ENCODE data around the gene PAFAH2. TPM values are rescaled to one million over a fixed set of nuclear protein-coding genes. Genes with fewer than 3 reads are reported as not detected.

PAFAH2 gene
- total and polyA plus RNA-seq, 12 donors, result 6.6 to 32.8 (median 13.6) TPM

DNA sequence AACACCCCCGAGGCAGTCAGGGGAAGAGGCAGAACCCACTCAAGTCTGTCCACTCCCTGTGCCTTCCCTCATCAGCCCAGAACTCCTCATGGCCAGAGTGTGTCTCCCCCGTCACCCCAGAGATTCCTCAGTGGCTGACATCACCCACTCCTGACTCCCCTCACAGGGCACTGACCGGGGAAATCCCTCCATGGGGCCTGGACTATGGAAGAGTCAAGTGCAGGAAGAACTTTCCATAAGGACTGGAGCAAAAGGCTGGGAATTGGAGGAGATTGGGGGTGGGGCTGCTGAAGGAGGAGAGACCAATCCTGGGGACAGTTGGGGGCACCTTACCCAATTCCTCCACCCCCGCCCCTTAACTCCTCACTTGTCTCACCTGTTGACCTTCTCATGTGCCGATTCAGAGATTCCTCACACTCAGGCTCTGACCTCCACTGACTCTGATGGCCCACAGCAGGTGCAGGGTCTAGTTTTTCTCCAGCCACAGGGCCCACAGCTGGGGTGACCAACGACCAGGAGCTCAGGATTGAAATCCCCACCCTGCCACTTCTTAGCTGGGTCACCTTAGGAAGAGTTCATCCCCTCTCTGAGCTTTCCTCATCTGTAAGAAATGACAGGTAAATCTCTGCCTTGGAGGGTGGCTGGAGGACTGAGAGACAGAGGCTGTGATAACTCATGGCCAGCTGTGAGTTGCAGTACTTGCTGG, 23.2 kb upstream of the PAFAH2 start:
- no peak for TF ChIP-seq POLR2A (IDR thresholded peaks at IDR 0.05)
- TF ChIP-seq CTCF (IDR thresholded peaks at IDR 0.05), result no peak
- peak overlapping the region in 2 of 5 donors; percentile 26 to 65 for H3K27ac ChIP-seq
- peak overlapping the region in 1 of 4 donors; percentile 32 for H3K4me3 ChIP-seq
- WGBS, 4 donors, result 66 to 75% (median 71%) methylated on average over 5 to 6 of the region's 6 CpGs
- DNase-seq, result no peak
- H3K4me1 ChIP-seq (replicated peaks in 1 of 2), result peaks cover 0 to 42% of the 10 kb centered on the region in 2 donors
- no peaks in the 10 kb centered on the region for H3K9me3 ChIP-seq (replicated peaks in 1 of 3)
- H3K36me3 ChIP-seq (replicated peaks in 1 of 2), result no peaks in the 10 kb centered on the region
- no peaks in the 10 kb centered on the region for H3K27me3 ChIP-seq
- intact Hi-C loops (cut with DNase I), result no loop called here

DNA sequence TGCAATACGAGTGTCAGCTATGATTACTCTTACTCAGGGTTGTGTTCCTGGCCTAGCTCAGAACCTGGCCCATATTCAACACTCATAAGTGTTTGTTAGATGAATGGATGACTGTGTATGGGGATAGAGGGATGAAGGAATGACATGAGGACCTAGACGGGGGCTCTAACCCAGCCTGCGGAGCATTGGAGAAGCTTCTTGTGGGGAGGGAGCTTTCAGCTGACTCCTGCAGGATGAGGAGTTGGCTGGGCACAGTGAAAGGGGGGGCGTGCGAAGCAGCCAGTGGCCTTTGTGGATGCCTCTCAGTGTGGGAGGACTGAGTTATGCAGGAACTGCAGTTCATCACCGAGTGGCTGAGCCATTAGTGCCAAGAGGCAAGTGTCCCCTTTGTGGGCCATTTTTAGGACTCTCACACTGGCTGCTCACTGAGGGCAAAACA, 22.5 kb upstream of the PAFAH2 start:
- no peak for DNase-seq
- H3K27ac ChIP-seq, result peak overlapping the region in 2 of 5 donors; percentile 5 to 14
- H3K9me3 ChIP-seq (replicated peaks in 1 of 3), result no peaks in the 10 kb centered on the region
- TF ChIP-seq CTCF (IDR thresholded peaks at IDR 0.05) (no peak), POLR2A (IDR thresholded peaks at IDR 0.05) (no peak)
- H3K27me3 ChIP-seq, result no peaks in the 10 kb centered on the region
- H3K4me1 ChIP-seq (replicated peaks in 1 of 2), result peaks cover 4 to 49% of the 10 kb centered on the region in 2 donors
- intact Hi-C loops (cut with DNase I), result no loop called here
- 63 to 73% (median 65%) methylated on average over 5 to 6 of the region's 6 CpGs for WGBS, 4 donors
- H3K4me3 ChIP-seq, result no peak overlapping the region
- no peaks in the 10 kb centered on the region for H3K36me3 ChIP-seq (replicated peaks in 1 of 2)

- intact Hi-C loops (cut with DNase I), result no loop called here
- DNase-seq, result no peak
- H3K27me3 ChIP-seq, result no peaks in the 10 kb centered on the region
- peak overlapping the region in 1 of 5 donors; percentile 14 for H3K27ac ChIP-seq
- H3K9me3 ChIP-seq (replicated peaks in 1 of 3), result no peaks in the 10 kb centered on the region
- peaks cover 8 to 53% of the 10 kb centered on the region in 2 donors for H3K4me1 ChIP-seq (replicated peaks in 1 of 2)
- no peak overlapping the region for H3K4me3 ChIP-seq
- 68 to 84% (median 79%) methylated on average over 8 of the region's 8 CpGs for WGBS, 4 donors
- no peaks in the 10 kb centered on the region for H3K36me3 ChIP-seq (replicated peaks in 1 of 2)
- TF ChIP-seq CTCF (IDR thresholded peaks at IDR 0.05) (no peak), POLR2A (IDR thresholded peaks at IDR 0.05) (no peak)
These were observed 21.9 kb upstream of the PAFAH2 start for GRCh38 chr1:26019641-26020315.

DNA sequence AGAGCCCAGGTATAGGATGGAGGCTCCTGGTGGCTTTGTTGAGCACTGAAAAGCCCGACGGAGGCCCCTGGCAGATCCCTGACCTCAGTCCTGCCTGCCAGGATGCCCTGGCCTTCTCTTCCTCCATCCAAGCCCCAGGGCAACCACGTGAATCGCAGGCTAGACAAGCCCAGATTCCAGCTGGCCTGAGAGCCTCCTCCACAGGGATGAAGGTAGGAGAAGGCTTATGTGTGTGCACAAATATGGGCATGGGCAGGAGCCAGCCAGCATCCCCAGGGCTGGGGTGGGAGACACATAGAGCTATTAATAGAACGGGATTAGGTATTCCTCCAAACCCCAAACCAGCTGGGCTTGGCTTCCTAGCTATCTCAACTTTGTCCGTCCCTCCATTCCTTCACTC, 19.7 kb upstream of the PAFAH2 start:
- intact Hi-C loops (cut with DNase I), result no loop called here
- H3K27me3 ChIP-seq, result no peaks in the 10 kb centered on the region
- DNase-seq, result no peak
- H3K9me3 ChIP-seq (replicated peaks in 1 of 3), result no peaks in the 10 kb centered on the region
- TF ChIP-seq POLR2A (IDR thresholded peaks at IDR 0.05) (no peak), CTCF (IDR thresholded peaks at IDR 0.05) (no peak)
- 73 to 78% (median 74%) methylated on average over 5 to 6 of the region's 6 CpGs for WGBS, 4 donors
- H3K4me1 ChIP-seq (replicated peaks in 1 of 2), result peaks cover 8 to 58% of the 10 kb centered on the region in 2 donors
- H3K36me3 ChIP-seq (replicated peaks in 1 of 2), result no peaks in the 10 kb centered on the region
- no peak overlapping the region for H3K4me3 ChIP-seq
- H3K27ac ChIP-seq, result no peak overlapping the region

Measured in adrenal gland (tissue), 12 donors.